Glutamatergic neuron (in vitro differentiated cells): Measurements from ENCODE around the gene ZNF653. TPM values are rescaled to one million over a fixed set of nuclear protein-coding genes. Genes with fewer than 3 reads are reported as not detected.
"Not testable (repeated sequence)": the region's sequence is repeated elsewhere in the genome, so short reads cannot be mapped to it uniquely, and the experiment has no call there.

Source experiments
- DNase-seq: peaks from one replicate; pipeline ENCODE4 v3.0.0; 2022
- H3K27ac Mint-ChIP-seq: one replicate; pipeline ENCODE4 v1.8.0; 2020; ENCODE audit warnings: mild to moderate bottlenecking, mixed read lengths, inconsistent platforms; ENCODE audit not compliant: unreplicated experiment
- H3K27me3 Mint-ChIP-seq: one replicate; pipeline ENCODE4 v1.8.0; 2020; ENCODE audit warnings: mild to moderate bottlenecking, moderate library complexity, mixed read lengths, inconsistent platforms; ENCODE audit not compliant: unreplicated experiment
- H3K36me3 Mint-ChIP-seq: one replicate; pipeline ENCODE4 v1.8.0; 2020; ENCODE audit warnings: mild to moderate bottlenecking, mixed read lengths, inconsistent platforms; ENCODE audit not compliant: unreplicated experiment
- H3K4me1 Mint-ChIP-seq: one replicate; pipeline ENCODE4 v1.8.0; 2020; ENCODE audit warnings: mild to moderate bottlenecking, low read depth, mixed read lengths, inconsistent platforms; ENCODE audit not compliant: unreplicated experiment
- H3K4me3 Mint-ChIP-seq: one replicate; pipeline ENCODE4 v1.8.0; 2020; ENCODE audit warnings: mild to moderate bottlenecking, mixed read lengths, inconsistent platforms; ENCODE audit not compliant: unreplicated experiment
- H3K9me3 Mint-ChIP-seq: one replicate; pipeline ENCODE4 v1.8.0; 2020; ENCODE audit warnings: mild to moderate bottlenecking, moderate library complexity, mixed read lengths, inconsistent platforms; ENCODE audit not compliant: unreplicated experiment
- CTCF ChIP-seq: fragments of 200-600 bp; sonication (generic); IDR thresholded peaks from one replicate; pipeline ENCODE4 v1.5.0; 2021; ENCODE audit not compliant: partially characterized antibody, unreplicated experiment
- total RNA-seq: library from RNA; stranded (reverse); fragmentation: NEBNext Ultra II Directional; extraction: Animal tissue kit (Norgen Biotek cat#: 25700); gene quantifications from one replicate; pipeline ENCODE4 v1.2.1, GENCODE V29; 2021; ENCODE audit not compliant: unreplicated experiment

ZNF653 gene
- total RNA-seq, 1 donor from 2014 or later, result 19.2 TPM

- H3K36me3 Mint-ChIP-seq, result peaks cover 2% of the 10 kb centered on the region
- TF ChIP-seq CTCF, result no peak
These were observed 47.3 kb downstream of the ZNF653 start for GRCh38 chr19:11458236-11458900.

GRCh38 chr19:11457831-11458230, 47.8 kb downstream of the ZNF653 start:
- Mint-ChIP-seq H3K9me3 (peaks cover 30% of the 10 kb centered on the region), H3K4me3 (peak overlapping the region; percentile 30), H3K36me3 (peaks cover 4% of the 10 kb centered on the region), H3K27ac (no peak overlapping the region), H3K27me3 (peaks cover 20% of the 10 kb centered on the region), H3K4me1 (peaks cover 21% of the 10 kb centered on the region)
- TF ChIP-seq CTCF, result no peak
- no peak for DNase-seq

More at GRCh38 chr19:11458236-11458900, 47.3 kb downstream of the ZNF653 start:
- Mint-ChIP-seq H3K9me3 (peaks cover 32% of the 10 kb centered on the region), H3K27me3 (peaks cover 21% of the 10 kb centered on the region), H3K4me1 (peaks cover 23% of the 10 kb centered on the region), H3K4me3 (peak overlapping the region; percentile 30), H3K27ac (peak overlapping the region; percentile 12)
- DNase-seq, result no peak

DNA sequence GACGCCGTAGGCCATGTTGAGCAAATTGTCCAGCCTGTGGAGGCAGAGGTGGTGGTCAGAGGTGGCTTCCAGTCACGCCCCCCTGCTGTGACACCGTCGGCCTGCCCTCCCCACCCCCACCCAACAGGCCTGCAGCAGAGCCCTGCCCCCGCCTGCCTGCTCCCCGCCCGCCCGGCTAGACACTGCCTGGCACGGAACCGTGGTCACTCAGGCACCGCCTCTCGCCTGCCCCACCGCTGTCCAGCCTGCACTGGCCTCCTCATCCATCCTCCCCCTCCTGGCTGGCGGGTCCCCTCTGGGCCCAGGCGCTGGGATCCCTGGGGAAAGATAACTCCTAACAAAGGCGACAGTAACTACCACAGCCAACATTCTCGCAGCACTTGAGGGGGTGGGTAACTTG, 48.5 kb downstream of the ZNF653 start:
- H3K4me1 Mint-ChIP-seq, result peaks cover 25% of the 10 kb centered on the region
- H3K27me3 Mint-ChIP-seq, result peaks cover 25% of the 10 kb centered on the region
- DNase-seq, result no peak
- TF ChIP-seq CTCF, result no peak
- H3K9me3 Mint-ChIP-seq, result peaks cover 35% of the 10 kb centered on the region
- H3K36me3 Mint-ChIP-seq, result peaks cover 4% of the 10 kb centered on the region
- H3K27ac Mint-ChIP-seq, result no peak overlapping the region
- H3K4me3 Mint-ChIP-seq, result no peak overlapping the region

DNA sequence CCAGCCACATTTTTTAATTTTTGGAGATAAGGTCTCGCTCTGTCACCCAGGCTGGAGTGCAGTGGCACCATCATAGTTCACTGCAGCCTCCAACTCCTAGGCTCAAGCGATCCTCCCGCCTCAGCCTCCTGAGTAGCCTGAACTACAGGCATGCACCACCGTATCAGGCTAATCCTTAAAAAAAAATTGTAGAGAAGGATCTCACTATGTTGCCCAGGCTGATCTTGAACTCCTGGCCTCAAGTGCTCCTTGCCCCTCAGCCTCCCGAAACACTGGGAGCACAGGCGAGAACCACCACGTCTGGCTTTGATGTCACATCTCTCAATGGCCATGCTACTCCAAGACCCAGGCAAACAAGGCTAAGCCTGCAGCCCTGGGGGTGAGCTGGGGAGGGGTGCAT, 49.0 kb downstream of the ZNF653 start:
- H3K4me1 Mint-ChIP-seq, result peaks cover 25% of the 10 kb centered on the region
- no peak overlapping the region for H3K4me3 Mint-ChIP-seq
- TF ChIP-seq CTCF, result no peak
- H3K9me3 Mint-ChIP-seq, result peaks cover 35% of the 10 kb centered on the region
- peaks cover 4% of the 10 kb centered on the region for H3K36me3 Mint-ChIP-seq
- H3K27ac Mint-ChIP-seq, result peak overlapping the region; percentile 28
- H3K27me3 Mint-ChIP-seq, result peaks cover 25% of the 10 kb centered on the region
- DNase-seq, result no peak

DNA sequence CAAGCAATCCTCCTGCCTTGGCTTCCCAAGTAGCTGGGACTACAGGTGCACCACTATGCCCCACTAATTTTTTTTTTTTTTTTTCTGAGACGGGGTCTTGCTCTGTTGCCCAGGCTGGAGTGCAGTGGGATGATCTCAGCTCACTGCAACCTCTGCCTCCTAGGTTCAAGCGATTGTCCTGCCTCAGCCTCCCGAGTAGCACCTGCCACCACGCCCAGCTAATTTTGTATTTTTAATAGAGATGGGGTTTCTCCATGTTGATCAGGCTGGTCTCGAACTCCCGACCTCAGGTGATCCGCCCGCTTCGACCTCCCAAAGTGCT, 50.4 kb downstream of the ZNF653 start:
- H3K9me3 Mint-ChIP-seq, result peaks cover 38% of the 10 kb centered on the region
- DNase-seq, H3K36me3 Mint-ChIP-seq, H3K27ac Mint-ChIP-seq: not testable (repeated sequence)
- peak overlapping the region; percentile 52 for H3K4me3 Mint-ChIP-seq
- H3K27me3 Mint-ChIP-seq, result peaks cover 24% of the 10 kb centered on the region
- peaks cover 24% of the 10 kb centered on the region for H3K4me1 Mint-ChIP-seq
